Measurements from ENCODE around the gene FNDC3B. TPM values are rescaled to one million over a fixed set of nuclear protein-coding genes. Genes with fewer than 3 reads are reported as not detected.
A peak's percentile ranks its signal among the peaks of the same experiment; 100 is the strongest.

The FNDC3B gene
- total RNA-seq, 1 experiment from 2014 or later = 22.9 TPM

GRCh38 chr3:172154768-172155664 is 115.6 kb downstream of the FNDC3B start:
- in situ Hi-C loops (cut with HindIII; ENCODE audit: low sequenced_read_pairs) = no loop called here

GRCh38 chr3:172155897-172156585 is 116.7 kb downstream of the FNDC3B start:
- in situ Hi-C loops (cut with HindIII; ENCODE audit: low sequenced_read_pairs) = no loop called here
- DNase-seq (ENCODE audit: low spot score) = peak; percentile 65

More at GRCh38 chr3:172154768-172155664, 115.6 kb downstream of the FNDC3B start:
- DNase-seq (ENCODE audit: low spot score) = no peak

GRCh38 chr3:172156586-172156955 is 117.2 kb downstream of the FNDC3B start:
- DNase-seq (ENCODE audit: low spot score) = no peak
- in situ Hi-C loops (cut with HindIII; ENCODE audit: low sequenced_read_pairs) = no loop called here

GRCh38 chr3:172157564-172158258 is 118.3 kb downstream of the FNDC3B start:
- no peak for DNase-seq (ENCODE audit: low spot score)
- in situ Hi-C loops (cut with HindIII; ENCODE audit: low sequenced_read_pairs) = no loop called here

- DNase-seq (ENCODE audit: low spot score) = no peak
- in situ Hi-C loops (cut with HindIII; ENCODE audit: low sequenced_read_pairs) = no loop called here
Measured at GRCh38 chr3:172158741-172159140, 119.4 kb downstream of the FNDC3B start.

DNA sequence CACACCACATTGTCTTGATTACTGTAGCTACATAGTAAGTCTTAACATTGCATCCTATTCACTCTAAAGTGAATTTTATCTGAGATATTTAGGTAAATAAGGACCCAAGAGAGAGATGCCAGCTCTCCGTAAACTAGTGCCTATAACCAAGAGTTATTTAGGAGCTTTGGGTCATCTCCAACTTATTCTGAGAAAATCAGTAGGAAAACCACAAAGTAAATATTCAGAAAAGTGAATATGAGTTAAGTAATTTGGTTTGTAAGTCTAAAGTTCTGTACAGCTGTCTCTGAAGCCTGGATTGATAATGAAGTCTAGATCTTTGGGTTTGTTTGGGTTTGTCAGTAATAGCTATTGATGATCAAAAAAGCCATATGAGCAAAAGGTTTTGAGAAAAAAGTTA is 120.0 kb downstream of the FNDC3B start:
- in situ Hi-C loops (cut with HindIII; ENCODE audit: low sequenced_read_pairs) = no loop called here
- DNase-seq (ENCODE audit: low spot score) = no peak

DNA sequence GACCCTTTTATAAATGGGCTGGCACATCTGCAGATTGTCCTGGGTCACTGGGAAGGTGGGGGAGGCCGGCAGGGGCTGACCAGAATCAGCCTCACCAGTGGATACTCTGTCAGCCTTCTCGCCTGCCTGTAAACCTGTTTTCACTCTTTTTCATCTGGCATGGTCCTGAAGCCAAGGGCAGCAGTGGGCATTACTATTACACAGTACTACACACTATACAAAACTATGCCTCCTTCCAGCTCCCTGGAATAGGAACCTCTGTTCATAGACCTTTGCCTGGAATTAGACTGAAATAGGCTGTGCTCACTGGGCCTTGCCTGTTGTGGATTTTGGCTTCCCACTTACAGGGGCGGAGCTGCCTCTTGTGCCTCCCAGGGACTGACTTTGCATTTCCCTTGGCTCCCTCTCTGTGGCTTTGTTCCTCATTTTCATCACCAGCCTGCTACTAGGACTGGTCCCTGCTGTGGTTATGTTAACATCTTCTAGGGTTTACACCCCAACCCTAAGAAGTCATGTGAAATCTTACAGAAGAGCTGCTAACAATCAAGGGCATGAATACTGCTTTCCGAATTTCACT is 120.7 kb downstream of the FNDC3B start:
- no peak for DNase-seq (ENCODE audit: low spot score)
- in situ Hi-C loops (cut with HindIII; ENCODE audit: low sequenced_read_pairs) = no loop called here

- DNase-seq (ENCODE audit: low spot score) = no peak
- in situ Hi-C loops (cut with HindIII; ENCODE audit: low sequenced_read_pairs) = no loop called here
Measured at GRCh38 chr3:172161133-172161789, 121.9 kb downstream of the FNDC3B start.

GRCh38 chr3:172161959-172162358 is 122.6 kb downstream of the FNDC3B start:
- in situ Hi-C loops (cut with HindIII; ENCODE audit: low sequenced_read_pairs) = no loop called here
- no peak for DNase-seq (ENCODE audit: low spot score)

DNA sequence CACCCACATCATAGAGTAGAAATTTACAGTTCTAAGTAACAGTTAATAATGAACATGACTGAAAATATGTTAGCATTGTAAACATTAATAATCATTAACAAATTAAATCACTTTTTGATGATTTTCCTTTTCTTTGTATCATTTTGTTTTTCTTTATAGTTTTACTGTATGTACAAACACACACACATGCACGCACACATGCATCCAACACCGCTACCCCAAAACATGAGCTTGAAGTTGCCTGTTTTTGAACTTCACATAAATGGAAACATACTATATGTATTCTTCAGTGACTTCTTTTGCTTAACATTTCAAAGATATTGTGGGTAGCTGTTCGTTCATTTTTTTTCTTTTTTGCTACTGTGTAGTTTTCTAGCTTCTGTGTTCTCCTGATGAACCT is 123.9 kb downstream of the FNDC3B start:
- in situ Hi-C loops (cut with HindIII; ENCODE audit: low sequenced_read_pairs) = no loop called here
- no peak for DNase-seq (ENCODE audit: low spot score)

DNA sequence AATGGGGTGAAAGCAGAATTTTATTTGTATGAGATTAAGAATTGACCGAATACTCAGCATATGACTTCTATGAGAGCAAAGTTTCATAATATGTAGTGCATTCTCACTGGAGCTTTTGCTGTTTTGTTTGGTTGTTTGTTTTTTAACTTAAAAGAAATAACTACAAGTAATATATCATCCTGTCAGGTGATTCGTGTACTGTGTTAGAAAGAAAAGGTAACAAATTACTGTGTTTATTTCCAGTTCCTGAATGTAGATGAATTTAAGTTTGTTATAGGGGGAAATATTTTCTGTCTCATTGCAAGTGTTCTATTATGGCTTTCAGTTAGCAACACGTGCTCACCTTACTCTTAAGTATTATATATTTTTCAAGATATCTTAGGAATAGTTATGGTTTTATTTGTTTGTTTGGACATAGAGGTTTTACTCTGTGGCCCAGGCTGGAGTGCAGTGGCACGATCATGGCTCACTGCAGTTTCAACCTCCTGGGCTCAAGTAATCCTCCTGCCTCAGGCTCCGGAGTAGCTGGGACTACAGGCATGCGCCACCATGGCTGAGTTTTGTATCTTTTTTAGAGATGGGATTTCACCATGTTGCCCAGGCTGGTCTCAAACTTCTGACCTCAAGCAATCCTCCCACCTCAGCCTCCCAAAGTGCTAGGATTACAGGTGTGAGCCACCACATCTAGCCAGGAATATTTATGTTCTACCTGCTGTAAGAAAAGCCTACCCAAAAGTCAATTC is 125.4 kb downstream of the FNDC3B start:
- in situ Hi-C loops (cut with HindIII; ENCODE audit: low sequenced_read_pairs) = no loop called here
- DNase-seq (ENCODE audit: low spot score) = no peak

DNA sequence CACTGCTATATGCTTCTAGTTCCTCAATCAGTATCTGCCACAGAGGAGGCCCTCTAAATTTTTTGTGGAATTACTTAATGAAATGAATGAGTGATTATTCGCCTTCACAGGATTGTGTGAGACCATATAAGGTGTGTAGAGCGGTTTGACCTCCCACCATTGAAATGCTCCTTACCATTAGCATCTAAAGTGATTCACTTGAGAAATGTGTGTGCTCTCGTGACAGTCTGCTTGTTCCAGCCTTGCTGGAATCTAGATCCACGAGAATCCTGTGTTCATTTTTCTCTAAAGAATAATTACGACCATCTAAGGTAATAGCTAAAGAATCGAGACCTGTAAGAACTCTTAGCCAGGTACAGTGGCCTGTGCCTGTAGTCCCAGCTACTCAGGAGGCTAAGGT is 126.9 kb downstream of the FNDC3B start:
- in situ Hi-C loops (cut with HindIII; ENCODE audit: low sequenced_read_pairs) = no loop called here

DNA sequence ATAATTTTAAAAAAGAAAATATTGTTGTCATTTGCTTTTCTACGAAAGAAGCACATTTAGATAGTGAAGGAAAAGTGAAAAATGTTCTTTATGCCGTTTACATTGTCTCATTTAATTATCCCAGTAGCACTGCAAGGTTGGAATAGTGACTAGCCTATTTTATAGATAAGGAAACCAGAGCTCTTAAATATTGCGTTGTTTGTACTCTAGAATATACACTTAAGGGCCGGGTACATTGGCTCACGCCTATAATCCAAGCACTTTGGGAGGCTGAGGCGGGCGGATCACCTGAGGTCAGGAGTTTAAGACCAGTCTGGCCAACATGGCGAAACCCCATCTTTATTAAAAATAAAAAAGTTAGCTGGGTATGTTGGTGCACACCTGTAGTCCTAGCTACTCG is 127.5 kb downstream of the FNDC3B start:
- no peak for DNase-seq (ENCODE audit: low spot score)
- in situ Hi-C loops (cut with HindIII; ENCODE audit: low sequenced_read_pairs) = no loop called here

More for the DNA sequence above, 126.9 kb downstream of the FNDC3B start:
- no peak for DNase-seq (ENCODE audit: low spot score)

- in situ Hi-C loops (cut with HindIII; ENCODE audit: low sequenced_read_pairs) = no loop called here
- DNase-seq (ENCODE audit: low spot score) = no peak
Measured at GRCh38 chr3:172167892-172168648, 128.7 kb downstream of the FNDC3B start.

DNA sequence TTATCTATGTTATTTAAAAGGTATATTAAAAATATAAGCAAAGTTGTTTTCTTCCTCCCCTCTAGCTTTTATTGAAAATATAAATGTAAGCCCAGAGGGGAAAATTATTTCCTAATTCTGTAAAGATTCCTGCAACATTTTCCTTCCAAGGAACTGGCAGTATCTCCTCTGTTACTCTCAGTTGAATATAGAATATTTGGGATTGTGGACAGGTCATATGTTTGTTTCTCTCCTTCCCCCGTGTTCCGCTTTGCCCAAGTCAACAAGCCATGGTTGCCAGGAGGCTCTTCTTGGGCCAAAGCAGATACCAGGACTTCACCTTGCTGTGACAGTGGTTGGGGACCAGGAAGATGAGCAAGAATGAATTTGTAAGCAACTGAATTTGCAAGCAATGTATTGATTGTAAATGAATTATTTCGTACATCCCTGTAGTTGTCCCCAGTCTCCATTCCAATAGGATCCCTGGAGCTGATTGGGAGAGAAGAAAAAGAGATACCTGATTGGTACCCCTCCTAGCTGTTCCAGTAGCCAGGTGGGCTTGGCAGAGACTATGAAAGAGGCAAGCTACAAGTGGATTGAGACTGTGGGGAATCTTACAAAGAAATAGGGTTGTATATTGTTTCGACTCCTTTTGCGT is 130.8 kb downstream of the FNDC3B start:
- DNase-seq (ENCODE audit: low spot score) = no peak
- in situ Hi-C loops (cut with HindIII; ENCODE audit: low sequenced_read_pairs) = no loop called here

DNA sequence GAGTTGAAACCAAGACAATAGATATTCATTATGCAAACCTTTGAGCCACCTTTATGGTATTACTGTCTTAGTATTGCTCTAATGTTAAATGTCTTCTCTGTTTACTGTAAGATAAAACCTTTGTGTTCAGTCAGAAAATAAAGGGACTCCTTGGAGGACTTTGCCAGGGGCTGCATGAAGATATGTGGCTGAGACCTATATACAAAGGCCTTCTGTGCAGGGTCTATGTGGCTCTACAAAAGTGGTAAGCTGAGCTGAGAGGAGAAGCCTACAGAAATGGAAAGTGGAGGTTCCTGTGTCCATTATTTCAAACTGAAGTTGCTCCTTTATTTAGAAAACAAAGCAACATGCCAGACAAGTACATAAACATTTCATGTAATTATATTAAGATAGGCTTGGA is 131.5 kb downstream of the FNDC3B start:
- in situ Hi-C loops (cut with HindIII; ENCODE audit: low sequenced_read_pairs) = no loop called here
- no peak for DNase-seq (ENCODE audit: low spot score)

- in situ Hi-C loops (cut with HindIII; ENCODE audit: low sequenced_read_pairs) = no loop called here
- no peak for DNase-seq (ENCODE audit: low spot score)
Measured at GRCh38 chr3:172171396-172172075, 132.2 kb downstream of the FNDC3B start.
